Subcutaneous adipose tissue (tissue), 4 donors: Measurements from ENCODE around the gene PPARA. TPM values are rescaled to one million over a fixed set of nuclear protein-coding genes. Genes with fewer than 3 reads are reported as not detected.

ENCODE experiments used
- CTCF ChIP-seq: fragments of 450-650 bp; IDR thresholded peaks from one replicate; pipeline ENCODE4 v1.5.1; 2016; ENCODE audit warnings: low read depth, mild to moderate bottlenecking, control low read depth, antibody characterized with exemption, moderate library complexity
- total RNA-seq, 4 donors: library from RNA; depleted of rRNA; stranded (reverse); fragments of >200 nt; gene quantifications; one replicate each; pipeline ENCODE4 v1.1.0, GENCODE V29; 2016

The PPARA gene
- total RNA-seq, 4 donors from 2014 or later, result 23.5 to 51.0 (median 36.0) TPM

GRCh38 chr22:46132830-46133587 is 17.3 kb upstream of the PPARA start:
- TF ChIP-seq CTCF, result no peak

DNA sequence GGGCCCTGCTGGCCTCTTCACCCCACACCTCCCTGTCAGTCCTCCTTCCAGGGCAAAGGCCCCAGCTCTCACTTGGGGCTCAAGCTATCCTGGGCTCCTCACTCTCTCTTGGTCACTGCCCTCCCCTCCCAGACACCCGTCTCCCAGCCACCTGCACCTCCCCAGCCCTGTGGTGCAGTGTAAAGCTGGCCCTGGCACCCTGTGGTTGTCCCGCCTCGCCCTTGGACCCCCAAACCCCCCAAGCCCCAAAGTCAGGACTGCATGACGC is 16.8 kb upstream of the PPARA start:
- TF ChIP-seq CTCF, result no peak

- TF ChIP-seq CTCF, result no peak
Observed at GRCh38 chr22:46134111-46134705, 16.1 kb upstream of the PPARA start.

GRCh38 chr22:46135611-46136485 is 14.5 kb upstream of the PPARA start:
- no peak for TF ChIP-seq CTCF

DNA sequence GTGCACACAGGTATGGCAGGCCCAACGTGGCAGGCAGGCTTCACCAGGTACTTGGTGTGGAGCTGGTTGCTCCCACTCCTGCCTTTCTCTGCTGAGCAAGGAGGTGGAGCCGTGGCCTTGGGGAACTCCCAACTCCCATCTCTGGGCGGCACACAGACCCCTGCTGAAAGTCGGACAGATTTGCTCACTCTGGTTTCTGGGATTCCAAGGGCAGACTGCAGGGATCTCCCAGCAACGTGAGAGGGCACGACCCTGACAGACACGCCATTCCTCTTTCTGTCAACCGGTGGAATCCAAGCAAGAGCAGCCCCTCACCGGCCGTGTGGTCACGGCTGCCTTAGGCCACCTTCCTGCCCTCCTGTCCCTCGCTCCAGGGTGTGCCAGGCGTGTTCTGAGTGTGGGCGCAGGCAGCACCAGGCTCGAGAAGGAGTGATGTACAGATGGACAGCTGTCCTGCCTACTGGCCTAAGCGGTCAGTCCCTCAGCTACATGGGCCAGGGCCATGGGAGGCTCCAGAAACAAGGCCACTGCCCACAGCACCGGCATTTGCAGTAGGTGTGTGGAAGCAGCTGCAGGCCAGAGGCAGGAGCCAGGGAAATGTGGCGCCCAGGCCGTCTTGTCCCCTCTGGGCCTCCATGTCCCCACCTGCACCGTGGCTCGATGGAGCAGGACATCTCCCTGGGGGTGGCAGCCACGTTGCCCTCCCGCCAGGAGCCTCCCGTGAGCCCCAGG is 13.7 kb upstream of the PPARA start:
- no peak for TF ChIP-seq CTCF

DNA sequence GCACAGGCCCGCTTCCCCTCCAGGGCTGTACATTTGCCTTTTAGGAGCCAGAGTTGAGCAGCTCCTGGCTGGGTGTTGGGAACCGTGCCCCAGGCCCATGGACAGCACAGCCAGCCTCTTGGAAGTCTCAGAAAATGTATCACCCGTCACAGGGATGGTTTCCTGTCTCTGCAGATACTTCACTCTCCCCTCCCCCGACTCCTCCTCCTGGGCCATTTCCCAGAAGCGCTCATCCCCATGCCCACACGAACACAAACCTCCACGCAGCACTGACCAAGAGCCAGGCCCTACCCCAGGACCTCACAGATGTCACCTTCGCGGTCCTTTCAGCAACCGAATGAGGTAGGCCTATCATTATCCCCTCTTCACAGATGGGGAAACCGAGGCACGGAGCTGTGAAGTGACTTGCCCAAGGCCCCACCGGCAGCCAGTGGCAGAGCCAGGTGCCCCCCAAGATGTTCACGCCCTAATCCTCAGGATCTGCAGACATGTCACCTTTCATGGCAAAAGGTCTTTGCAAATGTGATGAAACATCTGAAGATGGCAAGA is 13.0 kb upstream of the PPARA start:
- TF ChIP-seq CTCF, result no peak
